Suppressor macrophage treated with lipopolysaccharide for 1 hour (primary cell): ENCODE measurements around the gene TECR.

Experiments used
- DNase-seq, 3 donors: peaks; one replicate each; pipeline ENCODE4 v3.0.0-alpha.2; 2020 to 2022

The TECR gene

GRCh38 chr19:14510311-14511228 is 18.8 kb upstream of the TECR start:
- DNase-seq = peak; percentile 83 to 98 (median 97)

GRCh38 chr19:14511229-14511593 is 18.2 kb upstream of the TECR start:
- peak in 1 of 3 donors; percentile 33 for DNase-seq

- no peak for DNase-seq
Measured at GRCh38 chr19:14512406-14512961, 16.9 kb upstream of the TECR start.

- no peak for DNase-seq
Measured at GRCh38 chr19:14514215-14514863, 15.1 kb upstream of the TECR start.

GRCh38 chr19:14515501-14516047 is 13.8 kb upstream of the TECR start:
- DNase-seq = no peak

GRCh38 chr19:14516048-14516534 is 13.3 kb upstream of the TECR start:
- DNase-seq = no peak

GRCh38 chr19:14516746-14517438 is 12.5 kb upstream of the TECR start:
- DNase-seq = peak in 1 of 3 donors; percentile 17

GRCh38 chr19:14517446-14517839 is 12.0 kb upstream of the TECR start:
- peak; percentile 39 to 50 (median 40) for DNase-seq

GRCh38 chr19:14517840-14518505 is 11.4 kb upstream of the TECR start, which contains the start of gene DNAJB1:
DNAJB1 (minus strand) TSS chr19:14518397; CDS start chr19:14518349, 48 bp downstream.
- DNase-seq = peak; percentile 86 to 95 (median 91)

- no peak for DNase-seq
Measured at GRCh38 chr19:14519245-14519859, 10.0 kb upstream of the TECR start.

GRCh38 chr19:14519860-14520407 is 9.5 kb upstream of the TECR start:
- peak; percentile 78 to 92 (median 78) for DNase-seq

- no peak for DNase-seq
Measured at GRCh38 chr19:14520543-14520942, 8.9 kb upstream of the TECR start.

- no peak for DNase-seq
Measured at GRCh38 chr19:14525729-14526128, 3.7 kb upstream of the TECR start.

- DNase-seq = no peak
Measured at GRCh38 chr19:14526423-14526822, 3.0 kb upstream of the TECR start.

GRCh38 chr19:14528419-14529253 is 758 bp upstream of the TECR start:
- DNase-seq = no peak

GRCh38 chr19:14530005-14530348 is 583 bp downstream of the TECR start:
- peak; percentile 74 to 84 (median 82) for DNase-seq

GRCh38 chr19:14530506-14530905 is 1.1 kb downstream of the TECR start:
- peak in 2 of 3 donors; percentile 33 to 35 for DNase-seq

- no peak for DNase-seq
Measured at GRCh38 chr19:14533450-14533849, 4.1 kb downstream of the TECR start.

- DNase-seq = peak in 2 of 3 donors; percentile 18 to 47
Measured at GRCh38 chr19:14536926-14537692, 7.7 kb downstream of the TECR start.
